HG03066 (cell line): ENCODE results near the gene TAF4B.
"Not testable (repeated sequence)": the region's sequence is repeated elsewhere in the genome, so short reads cannot be mapped to it uniquely, and the experiment has no call there.

Experiments
- ATAC-seq: cut with Tn5 transposase; IDR thresholded peaks from one replicate; pipeline ENCODE4 v1.9.1; 2021; ENCODE audit warnings: low read depth; ENCODE audit not compliant: unreplicated experiment

TAF4B gene

DNA sequence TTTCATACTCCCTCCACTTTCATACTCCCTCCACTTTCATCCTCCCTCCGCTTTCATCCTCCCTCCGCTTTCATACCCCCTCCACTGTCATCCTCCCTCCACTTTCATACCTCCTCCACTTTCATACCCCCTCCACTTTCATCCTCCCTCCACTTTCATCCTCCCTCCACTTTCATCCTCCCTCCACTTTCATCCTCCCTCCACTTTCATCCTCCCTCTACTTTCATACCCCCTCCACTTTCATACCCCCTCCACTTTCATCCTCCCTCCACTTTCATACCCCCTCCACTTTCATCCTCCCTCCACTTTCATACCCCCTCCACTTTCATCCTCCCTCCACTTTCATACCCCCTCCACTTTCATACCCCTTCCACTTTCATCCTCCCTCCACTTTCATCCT is 77.0 kb downstream of the TAF4B start:
- not testable (repeated sequence) for ATAC-seq

- ATAC-seq: no peak
These were observed 78.3 kb downstream of the TAF4B start for GRCh38 chr18:26304511-26304910.

- ATAC-seq: peak; percentile 63
These were observed 81.0 kb downstream of the TAF4B start for GRCh38 chr18:26307161-26307773.

- ATAC-seq: no peak
These were observed 83.0 kb downstream of the TAF4B start for GRCh38 chr18:26309281-26309680.

- ATAC-seq: no peak
These were observed 86.0 kb downstream of the TAF4B start for GRCh38 chr18:26312199-26312598.

- no peak for ATAC-seq
These were observed 91.2 kb downstream of the TAF4B start for GRCh38 chr18:26317398-26317797.

DNA sequence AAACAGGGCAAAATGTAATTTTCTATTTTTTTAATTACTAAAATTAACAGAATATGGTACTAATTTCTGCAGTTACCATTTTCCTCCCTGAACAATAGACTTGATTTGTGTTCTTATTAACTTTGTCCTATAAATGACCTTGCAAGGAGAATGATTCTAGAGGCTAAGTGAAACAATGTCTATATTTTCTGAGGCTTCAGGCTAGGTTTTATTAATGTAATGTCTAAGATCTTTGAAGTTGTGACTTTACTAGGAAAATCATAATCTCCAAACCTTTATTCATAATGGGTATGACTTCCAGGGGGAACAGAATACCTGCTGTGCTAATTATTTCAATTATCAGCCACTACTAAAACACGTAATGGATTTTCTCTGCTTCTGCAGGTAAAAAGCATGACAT is 94.4 kb downstream of the TAF4B start:
- no peak for ATAC-seq

GRCh38 chr18:26322890-26323653 is 96.8 kb downstream of the TAF4B start:
- no peak for ATAC-seq

GRCh38 chr18:26325771-26326170 is 99.5 kb downstream of the TAF4B start:
- ATAC-seq: no peak

DNA sequence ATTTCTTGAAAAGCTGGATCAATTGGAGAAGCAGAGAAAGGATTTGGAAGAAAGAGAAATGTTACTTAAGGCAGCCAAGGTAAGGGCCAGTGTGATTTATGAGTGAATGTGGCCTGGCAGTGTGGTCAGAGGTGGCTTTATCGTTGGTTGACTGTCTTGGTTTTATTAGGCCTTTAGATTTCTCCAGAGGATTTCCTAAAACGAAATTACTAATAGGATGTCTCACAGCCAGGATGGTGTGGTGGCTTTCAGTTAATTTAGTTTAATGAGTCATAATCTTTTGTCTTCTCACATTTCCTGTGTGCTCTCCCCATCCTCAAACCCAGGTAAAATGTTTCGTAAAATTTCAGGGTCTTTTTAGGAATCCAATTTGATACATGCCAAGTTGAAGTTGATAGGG is 100.8 kb downstream of the TAF4B start:
- no peak for ATAC-seq

DNA sequence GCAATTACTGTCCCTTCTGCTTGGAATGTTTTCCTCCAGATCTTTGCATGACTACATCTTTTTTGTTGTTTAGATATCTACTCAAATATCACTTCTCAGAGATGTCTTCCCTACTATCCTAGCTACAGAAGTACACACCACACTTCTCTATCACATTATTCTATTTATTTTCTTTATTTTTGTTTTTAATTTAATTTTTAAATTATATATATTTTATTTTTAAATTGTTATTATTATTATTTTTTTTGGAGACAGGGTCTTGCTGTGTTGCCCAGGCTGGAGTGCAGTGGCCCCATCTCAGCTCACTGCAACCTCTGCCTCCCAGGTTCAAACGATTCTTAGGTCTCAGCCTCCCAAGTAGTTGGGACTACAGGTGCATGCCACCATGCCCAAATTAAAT is 106.7 kb downstream of the TAF4B start:
- no peak for ATAC-seq

GRCh38 chr18:26335156-26335555 is 108.9 kb downstream of the TAF4B start:
- no peak for ATAC-seq

DNA sequence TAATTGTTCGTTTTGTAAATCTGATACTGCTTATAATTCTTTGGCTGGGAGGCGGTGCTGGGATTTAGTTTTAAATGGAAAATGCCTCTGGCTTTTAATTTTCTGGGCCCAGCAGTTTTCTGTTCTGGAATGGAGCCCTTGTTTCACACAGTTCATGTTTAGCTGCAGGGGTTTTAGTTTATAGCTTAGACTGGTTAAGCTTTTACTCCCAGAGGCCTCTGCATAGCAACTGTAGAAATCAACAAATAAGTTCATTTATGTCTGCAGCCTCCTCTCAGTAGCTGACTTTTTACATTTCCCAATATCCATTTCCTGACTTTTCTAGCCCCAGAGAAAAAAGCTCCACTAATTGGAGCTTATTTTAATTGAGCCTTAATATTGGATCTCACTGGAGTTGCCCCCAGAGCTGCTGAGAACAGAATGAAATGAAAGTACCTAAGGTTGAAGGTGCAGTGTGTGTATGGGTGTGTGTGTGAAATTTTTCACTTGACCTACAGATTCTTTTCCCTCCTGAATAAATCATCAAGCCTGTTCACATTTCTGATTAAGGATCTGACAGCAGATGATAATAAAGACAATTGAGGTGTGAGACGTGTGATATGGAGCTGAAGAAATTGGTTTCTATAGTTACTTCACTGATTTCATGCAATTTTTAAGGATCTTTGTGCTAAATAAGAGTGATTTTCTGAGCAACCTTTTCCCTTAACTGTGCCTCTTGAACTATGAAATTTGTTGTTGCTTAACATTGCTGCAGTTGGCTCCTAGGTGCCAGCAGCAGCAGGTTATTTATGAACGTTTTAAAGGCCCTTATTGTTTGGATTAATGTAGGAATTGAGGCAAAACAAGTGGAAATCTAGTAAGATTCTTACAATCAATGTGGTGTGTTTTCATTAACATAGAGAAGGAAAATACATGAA is 109.6 kb downstream of the TAF4B start:
- ATAC-seq: no peak

DNA sequence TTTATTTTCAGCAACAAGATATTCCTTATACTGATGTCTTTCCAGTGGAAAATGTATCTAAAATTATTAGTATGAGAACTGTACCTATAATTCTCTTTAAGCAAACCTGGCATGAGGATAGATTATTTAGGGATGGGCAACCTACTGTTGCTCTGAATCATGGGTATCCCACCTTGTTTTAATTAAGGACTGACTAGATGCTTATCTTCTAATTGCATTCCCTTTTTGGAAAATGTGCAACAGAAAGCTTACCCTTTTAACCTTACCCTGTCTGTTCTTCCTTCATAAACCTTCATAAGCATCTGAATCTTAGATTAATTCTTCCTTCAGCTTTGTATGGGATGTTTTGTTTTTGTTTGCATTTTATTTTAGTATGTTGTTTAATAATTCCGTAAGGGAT is 110.3 kb downstream of the TAF4B start:
- no peak for ATAC-seq

DNA sequence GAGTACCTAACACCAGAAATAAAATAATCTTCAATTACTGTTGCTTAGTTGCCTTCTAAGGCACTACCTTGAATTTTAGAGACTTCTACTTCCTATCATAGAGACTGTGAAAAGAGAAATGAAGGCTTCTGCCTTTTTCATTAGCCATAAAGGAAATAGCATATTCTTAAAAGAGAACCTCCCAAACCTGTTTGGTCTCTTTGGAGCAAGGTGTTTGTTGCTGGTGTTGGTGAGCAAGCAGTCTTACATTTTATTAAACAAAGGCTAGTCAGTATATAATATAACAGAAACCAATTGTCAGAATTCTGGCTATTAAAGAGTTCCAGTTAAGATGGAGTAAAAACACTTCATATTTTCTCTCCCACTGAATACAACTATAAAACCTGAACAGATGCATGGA is 116.4 kb downstream of the TAF4B start:
- ATAC-seq: no peak

DNA sequence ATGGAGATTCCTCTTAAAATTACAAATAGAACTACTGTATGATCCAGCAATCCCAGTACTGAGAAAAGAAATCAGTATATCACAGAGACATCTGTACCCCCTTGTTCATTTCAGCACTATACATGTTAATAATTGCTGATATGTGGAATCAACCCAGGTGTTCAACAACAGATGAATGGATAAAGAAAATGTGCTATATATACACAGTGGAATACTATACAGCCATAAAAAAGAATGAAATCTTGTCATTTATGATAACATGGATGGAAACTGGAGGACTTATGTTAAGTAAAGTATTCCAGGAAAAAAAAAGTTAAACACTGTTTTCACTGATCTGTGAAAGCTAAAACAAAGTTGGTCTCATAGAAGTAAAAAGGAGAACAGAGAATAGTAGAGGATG is 124.7 kb downstream of the TAF4B start:
- ATAC-seq: no peak

- ATAC-seq: peak; percentile 77
These were observed 130.0 kb downstream of the TAF4B start for GRCh38 chr18:26356045-26356785.

GRCh38 chr18:26357960-26358359 is 131.7 kb downstream of the TAF4B start:
- no peak for ATAC-seq

GRCh38 chr18:26362021-26362420 is 135.8 kb downstream of the TAF4B start:
- ATAC-seq: no peak

DNA sequence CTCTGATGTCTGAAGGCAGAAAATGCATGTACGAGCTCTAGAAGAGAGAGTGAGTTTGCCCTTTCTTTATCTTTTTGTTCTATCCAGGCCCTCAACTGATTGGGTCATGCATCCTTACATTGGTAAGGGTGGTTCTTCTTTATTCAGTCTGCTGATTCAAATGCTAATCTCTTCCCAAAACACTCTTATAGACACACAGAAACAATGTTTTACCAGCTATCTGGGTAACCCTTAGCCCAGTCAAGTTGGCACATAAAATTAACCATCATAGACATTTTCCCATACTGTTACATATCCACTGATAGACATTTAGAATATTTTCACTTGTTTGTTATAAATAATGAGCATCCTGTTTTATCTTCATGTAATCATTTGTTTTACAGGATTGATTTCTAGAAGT is 141.2 kb downstream of the TAF4B start:
- ATAC-seq: no peak

DNA sequence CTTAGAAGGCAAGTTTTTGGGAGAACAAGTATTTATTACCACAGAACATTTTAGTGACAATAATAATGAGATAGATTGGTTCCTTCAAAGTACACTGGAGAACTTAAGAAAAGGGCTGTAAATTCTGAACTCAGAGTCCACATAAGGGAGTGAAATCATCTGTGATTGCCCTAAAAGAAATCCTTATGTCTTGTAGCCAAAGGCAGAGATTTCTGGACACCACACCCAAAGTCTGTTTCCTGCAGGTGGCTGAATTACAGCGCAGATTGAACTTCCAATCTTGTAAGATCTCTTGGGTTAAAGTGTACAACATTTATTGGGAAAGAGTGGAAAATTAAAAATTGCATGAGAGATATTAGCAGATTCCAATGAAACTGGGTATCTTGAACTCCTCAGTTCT is 143.8 kb downstream of the TAF4B start:
- ATAC-seq: no peak
